Measurements from ENCODE around the gene INSRR.

The INSRR gene

GRCh38 chr1:156851779-156852417 is 7.0 kb downstream of the INSRR start:
- Histone ChIP-seq H3K27me3 (ENCODE audit: control insufficient read depth in 1 of 2, insufficient read depth in 2 of 2, low read length in 2 of 2) (peaks cover 13 to 23% of the 10 kb centered on the region in 2 donors), H3K27ac (ENCODE audit: low read length) (no peak overlapping the region), H3K36me3 (ENCODE audit: control insufficient read depth in 2 of 2, insufficient read depth in 2 of 2, low read length in 2 of 2) (no peaks in the 10 kb centered on the region), H3K9ac (ENCODE audit: low read length in 2 of 2) (no peak overlapping the region), H3K9me3 (ENCODE audit: control insufficient read depth in 2 of 2, low read length in 2 of 2) (no peaks in the 10 kb centered on the region), H3K4me1 (ENCODE audit: control insufficient read depth, insufficient read depth, low read length) (peaks cover 11% of the 10 kb centered on the region), H3K4me3 (ENCODE audit: low read length in 2 of 2) (no peak overlapping the region)

- peaks cover 25 to 33% of the 10 kb centered on the region in 2 donors for H3K27me3 ChIP-seq (ENCODE audit: control insufficient read depth in 1 of 2, insufficient read depth in 2 of 2, low read length in 2 of 2)
- H3K9me3 ChIP-seq (ENCODE audit: control insufficient read depth in 2 of 2, low read length in 2 of 2): no peaks in the 10 kb centered on the region
- H3K36me3 ChIP-seq (ENCODE audit: control insufficient read depth in 2 of 2, insufficient read depth in 2 of 2, low read length in 2 of 2): no peaks in the 10 kb centered on the region
- peaks cover 11% of the 10 kb centered on the region for H3K4me1 ChIP-seq (ENCODE audit: control insufficient read depth, insufficient read depth, low read length)
- no peak overlapping the region for H3K27ac ChIP-seq (ENCODE audit: low read length)
- no peak overlapping the region for H3K9ac ChIP-seq (ENCODE audit: low read length in 2 of 2)
- no peak overlapping the region for H3K4me3 ChIP-seq (ENCODE audit: low read length in 2 of 2)
These were observed 9.8 kb downstream of the INSRR start for GRCh38 chr1:156849151-156849496.

- H3K27me3 ChIP-seq (ENCODE audit: control insufficient read depth in 1 of 2, insufficient read depth in 2 of 2, low read length in 2 of 2): peaks cover 30 to 37% of the 10 kb centered on the region in 2 donors
- no peaks in the 10 kb centered on the region for H3K36me3 ChIP-seq (ENCODE audit: control insufficient read depth in 2 of 2, insufficient read depth in 2 of 2, low read length in 2 of 2)
- peaks cover 11% of the 10 kb centered on the region for H3K4me1 ChIP-seq (ENCODE audit: control insufficient read depth, insufficient read depth, low read length)
- no peak overlapping the region for H3K4me3 ChIP-seq (ENCODE audit: low read length in 2 of 2)
- no peaks in the 10 kb centered on the region for H3K9me3 ChIP-seq (ENCODE audit: control insufficient read depth in 2 of 2, low read length in 2 of 2)
- H3K27ac ChIP-seq (ENCODE audit: low read length): no peak overlapping the region
- H3K9ac ChIP-seq (ENCODE audit: low read length in 2 of 2): no peak overlapping the region
These were observed 10.3 kb downstream of the INSRR start for GRCh38 chr1:156848461-156849150.

GRCh38 chr1:156847591-156848460 is 11.1 kb downstream of the INSRR start:
- no peaks in the 10 kb centered on the region for H3K9me3 ChIP-seq (ENCODE audit: control insufficient read depth in 2 of 2, low read length in 2 of 2)
- no peak overlapping the region for H3K4me3 ChIP-seq (ENCODE audit: low read length in 2 of 2)
- H3K36me3 ChIP-seq (ENCODE audit: control insufficient read depth in 2 of 2, insufficient read depth in 2 of 2, low read length in 2 of 2): no peaks in the 10 kb centered on the region
- peaks cover 35 to 43% of the 10 kb centered on the region in 2 donors for H3K27me3 ChIP-seq (ENCODE audit: control insufficient read depth in 1 of 2, insufficient read depth in 2 of 2, low read length in 2 of 2)
- peaks cover 11% of the 10 kb centered on the region for H3K4me1 ChIP-seq (ENCODE audit: control insufficient read depth, insufficient read depth, low read length)
- no peak overlapping the region for H3K9ac ChIP-seq (ENCODE audit: low read length in 2 of 2)
- H3K27ac ChIP-seq (ENCODE audit: low read length): no peak overlapping the region

- no peak overlapping the region for H3K4me3 ChIP-seq (ENCODE audit: low read length in 2 of 2)
- no peak overlapping the region for H3K27ac ChIP-seq (ENCODE audit: low read length)
- peaks cover 3% of the 10 kb centered on the region for H3K4me1 ChIP-seq (ENCODE audit: control insufficient read depth, insufficient read depth, low read length)
- H3K9ac ChIP-seq (ENCODE audit: low read length in 2 of 2): no peak overlapping the region
- H3K36me3 ChIP-seq (ENCODE audit: control insufficient read depth in 2 of 2, insufficient read depth in 2 of 2, low read length in 2 of 2): no peaks in the 10 kb centered on the region
- H3K27me3 ChIP-seq (ENCODE audit: control insufficient read depth in 1 of 2, insufficient read depth in 2 of 2, low read length in 2 of 2): peaks cover 42 to 52% of the 10 kb centered on the region in 2 donors
- no peaks in the 10 kb centered on the region for H3K9me3 ChIP-seq (ENCODE audit: control insufficient read depth in 2 of 2, low read length in 2 of 2)
These were observed 12.3 kb downstream of the INSRR start for GRCh38 chr1:156846643-156847042.

- Histone ChIP-seq H3K27me3 (ENCODE audit: control insufficient read depth in 1 of 2, insufficient read depth in 2 of 2, low read length in 2 of 2) (peaks cover 43 to 55% of the 10 kb centered on the region in 2 donors), H3K4me1 (ENCODE audit: control insufficient read depth, insufficient read depth, low read length) (peaks cover 3% of the 10 kb centered on the region), H3K4me3 (ENCODE audit: low read length in 2 of 2) (no peak overlapping the region), H3K9ac (ENCODE audit: low read length in 2 of 2) (no peak overlapping the region), H3K9me3 (ENCODE audit: control insufficient read depth in 2 of 2, low read length in 2 of 2) (no peaks in the 10 kb centered on the region), H3K36me3 (ENCODE audit: control insufficient read depth in 2 of 2, insufficient read depth in 2 of 2, low read length in 2 of 2) (no peaks in the 10 kb centered on the region), H3K27ac (ENCODE audit: low read length) (no peak overlapping the region)
These were observed 12.9 kb downstream of the INSRR start for GRCh38 chr1:156845953-156846545.

- Histone ChIP-seq H3K36me3 (ENCODE audit: control insufficient read depth in 2 of 2, insufficient read depth in 2 of 2, low read length in 2 of 2) (no peaks in the 10 kb centered on the region), H3K27me3 (ENCODE audit: control insufficient read depth in 1 of 2, insufficient read depth in 2 of 2, low read length in 2 of 2) (peaks cover 43 to 55% of the 10 kb centered on the region in 2 donors), H3K9ac (ENCODE audit: low read length in 2 of 2) (no peak overlapping the region), H3K4me3 (ENCODE audit: low read length in 2 of 2) (no peak overlapping the region), H3K4me1 (ENCODE audit: control insufficient read depth, insufficient read depth, low read length) (peaks cover 3% of the 10 kb centered on the region), H3K27ac (ENCODE audit: low read length) (no peak overlapping the region), H3K9me3 (ENCODE audit: control insufficient read depth in 2 of 2, low read length in 2 of 2) (no peaks in the 10 kb centered on the region)
These were observed 13.6 kb downstream of the INSRR start for GRCh38 chr1:156845055-156845952.

GRCh38 chr1:156844638-156845037 is 14.3 kb downstream of the INSRR start:
- H3K4me1 ChIP-seq (ENCODE audit: control insufficient read depth, insufficient read depth, low read length): peaks cover 3% of the 10 kb centered on the region
- peaks cover 43 to 57% of the 10 kb centered on the region in 2 donors for H3K27me3 ChIP-seq (ENCODE audit: control insufficient read depth in 1 of 2, insufficient read depth in 2 of 2, low read length in 2 of 2)
- no peaks in the 10 kb centered on the region for H3K36me3 ChIP-seq (ENCODE audit: control insufficient read depth in 2 of 2, insufficient read depth in 2 of 2, low read length in 2 of 2)
- no peak overlapping the region for H3K27ac ChIP-seq (ENCODE audit: low read length)
- H3K9me3 ChIP-seq (ENCODE audit: control insufficient read depth in 2 of 2, low read length in 2 of 2): no peaks in the 10 kb centered on the region
- H3K9ac ChIP-seq (ENCODE audit: low read length in 2 of 2): no peak overlapping the region
- no peak overlapping the region for H3K4me3 ChIP-seq (ENCODE audit: low read length in 2 of 2)

- H3K9me3 ChIP-seq (ENCODE audit: control insufficient read depth in 2 of 2, low read length in 2 of 2): no peaks in the 10 kb centered on the region
- no peak overlapping the region for H3K4me3 ChIP-seq (ENCODE audit: low read length in 2 of 2)
- no peaks in the 10 kb centered on the region for H3K36me3 ChIP-seq (ENCODE audit: control insufficient read depth in 2 of 2, insufficient read depth in 2 of 2, low read length in 2 of 2)
- peaks cover 46 to 60% of the 10 kb centered on the region in 2 donors for H3K27me3 ChIP-seq (ENCODE audit: control insufficient read depth in 1 of 2, insufficient read depth in 2 of 2, low read length in 2 of 2)
- H3K9ac ChIP-seq (ENCODE audit: low read length in 2 of 2): no peak overlapping the region
- H3K27ac ChIP-seq (ENCODE audit: low read length): no peak overlapping the region
- H3K4me1 ChIP-seq (ENCODE audit: control insufficient read depth, insufficient read depth, low read length): peaks cover 3% of the 10 kb centered on the region
These were observed 14.8 kb downstream of the INSRR start for GRCh38 chr1:156844102-156844501.

Measured in stomach smooth muscle (tissue), 2 donors.